OCI-M1 (cell line): ENCODE data around the gene SLC25A15.
"Not testable (repeated sequence)": the region's sequence is repeated elsewhere in the genome, so short reads cannot be mapped to it uniquely, and the experiment has no call there.

Experiments used
- DNase-seq: peaks from one replicate; lab custom pipeline; 2025; lab: John Stamatoyannopoulos, UW

SLC25A15 gene

GRCh38 chr13:40813667-40814454 is 24.4 kb downstream of the SLC25A15 start:
- peak; percentile 42 for DNase-seq

GRCh38 chr13:40814803-40815202 is 25.4 kb downstream of the SLC25A15 start:
- DNase-seq = no peak

- no peak for DNase-seq
Measured at GRCh38 chr13:40818926-40819325, 29.5 kb downstream of the SLC25A15 start.

GRCh38 chr13:40819797-40820315 is 30.4 kb downstream of the SLC25A15 start:
- DNase-seq = no peak

GRCh38 chr13:40839725-40840124 is 50.3 kb downstream of the SLC25A15 start:
- DNase-seq = peak; percentile 32

GRCh38 chr13:40840955-40841354 is 51.5 kb downstream of the SLC25A15 start:
- DNase-seq = not testable (repeated sequence)
